ENCODE data around the gene TEAD1.

Gene TEAD1

DNA sequence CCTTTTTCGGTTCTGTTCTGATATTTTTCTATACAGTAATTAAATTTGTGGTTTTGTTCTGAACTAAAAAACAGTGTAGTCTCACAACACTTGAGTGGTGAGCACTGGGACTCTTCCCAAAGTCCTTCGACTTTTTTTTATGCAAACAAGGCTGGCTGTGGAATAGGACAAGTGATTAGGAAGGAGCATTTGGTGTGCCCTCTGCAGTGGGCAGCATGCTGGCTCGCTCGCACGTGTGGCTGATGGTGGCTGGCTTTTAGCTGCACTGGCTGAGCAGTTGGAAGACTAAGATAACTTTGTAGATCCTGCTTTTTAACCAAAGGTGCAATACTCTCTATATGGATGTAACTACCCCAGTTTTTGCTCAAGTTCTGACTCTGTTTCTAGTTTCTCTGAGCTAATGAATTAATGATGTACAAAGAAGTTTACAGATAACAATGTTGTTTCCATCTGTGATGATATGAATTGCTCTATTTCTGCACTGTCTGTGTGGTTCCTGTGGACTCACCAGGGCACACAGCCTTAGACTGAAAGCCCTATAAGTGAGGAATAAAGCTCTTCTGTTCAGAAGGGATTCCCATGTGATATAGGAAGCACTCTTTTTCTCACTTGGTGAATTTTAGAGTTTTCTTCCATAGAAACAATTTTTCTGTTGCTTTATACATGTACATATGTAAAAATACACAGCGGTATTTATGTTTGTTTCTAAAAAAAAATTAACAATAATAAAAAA is 191.8 kb downstream of the TEAD1 start:
- Histone ChIP-seq H3K79me1 (ENCODE audit: low read depth, low read length) (peaks cover 2% of the 10 kb centered on the region), H4K91ac (ENCODE audit: low read depth, low read length, poor library complexity) (no peak overlapping the region), H3K4ac (ENCODE audit: low read length) (no peak overlapping the region), H3K9ac (ENCODE audit: low read depth, low read length, poor library complexity) (no peak overlapping the region), H2BK12ac (ENCODE audit: low read length) (no peak overlapping the region), H2BK120ac (ENCODE audit: low read depth, low read length) (no peak overlapping the region), H2BK5ac (ENCODE audit: low read length) (no peak overlapping the region), H4K8ac (ENCODE audit: low read depth, low read length) (no peak overlapping the region), H3K14ac (ENCODE audit: low read length) (no peak overlapping the region), H3K36me3 (replicated peaks in 1 of 2; ENCODE audit: control insufficient read depth in 2 of 2, insufficient read depth in 2 of 2, low read length in 2 of 2) (peaks cover 0 to 23% of the 10 kb centered on the region in 2 donors), H3K4me1 (ENCODE audit: control insufficient read depth in 2 of 2, insufficient read depth in 1 of 2, low read depth in 1 of 2, low read length in 2 of 2) (peaks cover 28 to 42% of the 10 kb centered on the region in 2 donors), H3K18ac (ENCODE audit: low read length) (peak overlapping the region; percentile 57), H3K23ac (ENCODE audit: low read depth, low read length, poor library complexity) (no peak overlapping the region), H3K4me2 (ENCODE audit: insufficient read depth, low read length, poor library complexity, severe bottlenecking) (no peak overlapping the region), H3K27me3 (ENCODE audit: control insufficient read depth in 3 of 3, insufficient read depth in 3 of 3, low read depth in 1 of 3, low read length in 3 of 3) (no peaks in the 10 kb centered on the region), H3K27ac (replicated peaks; ENCODE audit: low read length) (peak overlapping the region; percentile 57), H3K4me3 (ENCODE audit: low read length in 2 of 2) (no peak overlapping the region), H2AFZ (ENCODE audit: low read length) (no peak overlapping the region), H2AK5ac (ENCODE audit: low read depth, low read length) (no peak overlapping the region), H2BK15ac (ENCODE audit: low read length) (no peak overlapping the region), H3K9me3 (replicated peaks in 1 of 2; ENCODE audit: control insufficient read depth in 2 of 2, insufficient read depth in 1 of 2, low read depth in 1 of 2, low read length in 2 of 2) (no peaks in the 10 kb centered on the region)
- DNase-seq (ENCODE audit: low spot score) = no peak
- no CpG with 5 or more reads among the region's 6 CpGs for WGBS, 2 donors (ENCODE audit: extremely low coverage in 2 of 2, insufficient read length in 2 of 2, insufficient replicate concordance in 1 of 2)

DNA sequence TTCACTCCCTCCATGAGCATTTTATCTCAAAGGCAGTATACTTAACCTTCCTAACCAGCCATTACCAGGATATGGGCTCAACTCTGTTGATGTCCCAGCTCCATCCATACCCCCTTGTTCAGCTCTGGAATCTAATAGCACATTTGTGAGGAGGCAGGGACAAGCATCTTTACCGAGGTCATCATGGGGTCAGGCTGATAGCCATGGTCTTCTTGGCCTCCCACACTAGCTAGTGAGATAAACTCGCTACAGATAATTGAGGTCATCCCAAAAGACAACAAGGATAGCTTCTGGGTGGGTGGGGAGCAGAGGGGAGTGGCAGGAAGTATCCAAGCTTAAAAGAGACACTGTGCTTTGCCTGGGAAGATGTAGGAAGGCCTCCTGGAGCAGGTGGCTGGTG is 193.3 kb downstream of the TEAD1 start:
- Histone ChIP-seq H3K4ac (ENCODE audit: low read length) (no peak overlapping the region), H3K79me1 (ENCODE audit: low read depth, low read length) (peaks cover 2% of the 10 kb centered on the region), H4K91ac (ENCODE audit: low read depth, low read length, poor library complexity) (no peak overlapping the region), H2BK12ac (ENCODE audit: low read length) (no peak overlapping the region), H2AK5ac (ENCODE audit: low read depth, low read length) (no peak overlapping the region), H3K9me3 (replicated peaks in 1 of 2; ENCODE audit: control insufficient read depth in 2 of 2, insufficient read depth in 1 of 2, low read depth in 1 of 2, low read length in 2 of 2) (no peaks in the 10 kb centered on the region), H3K23ac (ENCODE audit: low read depth, low read length, poor library complexity) (no peak overlapping the region), H3K4me2 (ENCODE audit: insufficient read depth, low read length, poor library complexity, severe bottlenecking) (no peak overlapping the region), H3K4me3 (ENCODE audit: low read length in 2 of 2) (no peak overlapping the region), H4K8ac (ENCODE audit: low read depth, low read length) (no peak overlapping the region), H3K36me3 (replicated peaks in 1 of 2; ENCODE audit: control insufficient read depth in 2 of 2, insufficient read depth in 2 of 2, low read length in 2 of 2) (peaks cover 0 to 38% of the 10 kb centered on the region in 2 donors), H3K14ac (ENCODE audit: low read length) (no peak overlapping the region), H3K9ac (ENCODE audit: low read depth, low read length, poor library complexity) (no peak overlapping the region), H2AFZ (ENCODE audit: low read length) (no peak overlapping the region), H2BK5ac (ENCODE audit: low read length) (no peak overlapping the region), H2BK120ac (ENCODE audit: low read depth, low read length) (no peak overlapping the region), H3K27ac (replicated peaks; ENCODE audit: low read length) (no peak overlapping the region), H2BK15ac (ENCODE audit: low read length) (no peak overlapping the region), H3K18ac (ENCODE audit: low read length) (no peak overlapping the region), H3K4me1 (ENCODE audit: control insufficient read depth in 2 of 2, insufficient read depth in 1 of 2, low read depth in 1 of 2, low read length in 2 of 2) (peaks cover 28 to 32% of the 10 kb centered on the region in 2 donors), H3K27me3 (ENCODE audit: control insufficient read depth in 3 of 3, insufficient read depth in 3 of 3, low read depth in 1 of 3, low read length in 3 of 3) (no peaks in the 10 kb centered on the region)
- WGBS, 2 donors (ENCODE audit: extremely low coverage in 2 of 2, insufficient read length in 2 of 2, insufficient replicate concordance in 1 of 2) = no CpG with 5 or more reads among the region's 2 CpGs
- no peak for DNase-seq (ENCODE audit: low spot score)

DNA sequence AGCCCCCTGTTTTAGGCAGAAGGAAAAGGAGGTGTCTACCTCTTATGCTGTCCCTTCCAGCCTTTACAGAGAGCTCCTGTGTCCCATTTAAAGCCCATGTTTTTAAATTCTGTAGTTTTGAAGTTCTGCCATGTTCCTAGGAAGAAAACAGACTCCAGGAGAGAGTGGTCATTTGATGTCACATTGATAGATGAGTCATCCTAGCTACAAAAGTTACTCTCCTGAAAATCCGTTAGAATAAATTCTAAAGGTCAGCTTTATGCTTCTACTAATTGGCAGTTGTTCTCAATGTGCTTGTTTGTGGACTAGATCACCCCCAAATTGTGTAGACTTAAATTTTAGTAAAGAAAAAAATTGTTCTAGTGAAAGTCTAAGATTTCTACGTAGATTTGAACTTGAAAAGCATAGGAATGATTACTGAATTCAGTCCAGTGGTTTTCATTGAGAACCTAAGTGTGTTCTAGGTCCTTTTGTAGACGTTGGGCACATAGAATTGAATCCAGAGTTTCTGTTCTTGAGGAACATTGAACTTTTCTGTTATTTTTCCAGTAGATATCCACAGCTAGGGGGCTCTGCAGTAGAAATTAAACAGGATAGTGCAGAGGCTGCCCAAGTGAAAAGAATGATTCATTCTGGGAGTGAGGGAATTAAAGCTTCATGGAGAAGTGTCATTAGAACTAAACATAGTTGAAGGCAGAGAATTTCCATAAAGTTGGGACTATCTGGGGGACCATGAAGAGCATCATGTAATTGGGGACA is 194.3 kb downstream of the TEAD1 start:
- Histone ChIP-seq H3K4me2 (ENCODE audit: insufficient read depth, low read length, poor library complexity, severe bottlenecking) (no peak overlapping the region), H3K18ac (ENCODE audit: low read length) (no peak overlapping the region), H2BK5ac (ENCODE audit: low read length) (no peak overlapping the region), H3K27me3 (ENCODE audit: control insufficient read depth in 3 of 3, insufficient read depth in 3 of 3, low read depth in 1 of 3, low read length in 3 of 3) (no peaks in the 10 kb centered on the region), H2AFZ (ENCODE audit: low read length) (no peak overlapping the region), H3K14ac (ENCODE audit: low read length) (no peak overlapping the region), H3K4me3 (ENCODE audit: low read length in 2 of 2) (no peak overlapping the region), H3K4ac (ENCODE audit: low read length) (no peak overlapping the region), H3K27ac (replicated peaks; ENCODE audit: low read length) (no peak overlapping the region), H3K79me1 (ENCODE audit: low read depth, low read length) (peaks cover 2% of the 10 kb centered on the region), H2BK12ac (ENCODE audit: low read length) (no peak overlapping the region), H4K91ac (ENCODE audit: low read depth, low read length, poor library complexity) (no peak overlapping the region), H3K9ac (ENCODE audit: low read depth, low read length, poor library complexity) (no peak overlapping the region), H3K23ac (ENCODE audit: low read depth, low read length, poor library complexity) (no peak overlapping the region), H2BK120ac (ENCODE audit: low read depth, low read length) (no peak overlapping the region), H2BK15ac (ENCODE audit: low read length) (no peak overlapping the region), H2AK5ac (ENCODE audit: low read depth, low read length) (no peak overlapping the region), H3K36me3 (replicated peaks in 1 of 2; ENCODE audit: control insufficient read depth in 2 of 2, insufficient read depth in 2 of 2, low read length in 2 of 2) (peaks cover 0 to 43% of the 10 kb centered on the region in 2 donors), H3K4me1 (ENCODE audit: control insufficient read depth in 2 of 2, insufficient read depth in 1 of 2, low read depth in 1 of 2, low read length in 2 of 2) (peaks cover 26 to 34% of the 10 kb centered on the region in 2 donors), H4K8ac (ENCODE audit: low read depth, low read length) (no peak overlapping the region), H3K9me3 (replicated peaks in 1 of 2; ENCODE audit: control insufficient read depth in 2 of 2, insufficient read depth in 1 of 2, low read depth in 1 of 2, low read length in 2 of 2) (no peaks in the 10 kb centered on the region)
- WGBS, 2 donors (ENCODE audit: extremely low coverage in 2 of 2, insufficient read length in 2 of 2, insufficient replicate concordance in 1 of 2) = no CpG with 5 or more reads among the region's 3 CpGs
- no peak for DNase-seq (ENCODE audit: low spot score)

DNA sequence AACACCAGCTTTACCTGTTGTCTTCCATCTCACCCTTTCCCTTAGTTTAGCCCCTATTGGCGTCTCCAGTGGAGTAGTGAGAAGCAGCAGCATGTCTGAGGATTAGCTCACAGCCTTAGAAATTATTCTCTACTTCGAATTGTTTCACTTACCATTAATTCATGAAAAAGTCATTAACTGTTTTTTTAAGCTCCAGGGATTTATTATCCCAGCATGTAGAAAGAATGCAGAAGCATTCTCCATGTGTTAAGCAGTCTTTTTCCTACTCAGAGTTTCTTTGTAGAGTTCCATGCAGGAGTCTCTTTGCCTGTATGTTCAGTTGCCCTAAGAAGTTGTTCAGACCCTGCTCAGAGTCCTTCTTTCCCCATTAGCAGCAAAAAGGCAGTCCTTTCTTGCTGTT is 197.0 kb downstream of the TEAD1 start:
- no peak overlapping the region for H2BK120ac ChIP-seq (ENCODE audit: low read depth, low read length)
- H2BK5ac ChIP-seq (ENCODE audit: low read length) = no peak overlapping the region
- H3K9me3 ChIP-seq (replicated peaks in 1 of 2; ENCODE audit: control insufficient read depth in 2 of 2, insufficient read depth in 1 of 2, low read depth in 1 of 2, low read length in 2 of 2) = no peaks in the 10 kb centered on the region
- no peak for DNase-seq (ENCODE audit: low spot score)
- no peak overlapping the region for H4K91ac ChIP-seq (ENCODE audit: low read depth, low read length, poor library complexity)
- H4K8ac ChIP-seq (ENCODE audit: low read depth, low read length) = no peak overlapping the region
- peaks cover under 1 to 27% of the 10 kb centered on the region in 2 donors for H3K4me1 ChIP-seq (ENCODE audit: control insufficient read depth in 2 of 2, insufficient read depth in 1 of 2, low read depth in 1 of 2, low read length in 2 of 2)
- peaks cover 3 to 59% of the 10 kb centered on the region in 2 donors for H3K36me3 ChIP-seq (replicated peaks in 1 of 2; ENCODE audit: control insufficient read depth in 2 of 2, insufficient read depth in 2 of 2, low read length in 2 of 2)
- no peak overlapping the region for H2BK12ac ChIP-seq (ENCODE audit: low read length)
- no peak overlapping the region for H2BK15ac ChIP-seq (ENCODE audit: low read length)
- H3K4ac ChIP-seq (ENCODE audit: low read length) = no peak overlapping the region
- WGBS, 2 donors (ENCODE audit: extremely low coverage in 2 of 2, insufficient read length in 2 of 2, insufficient replicate concordance in 1 of 2) = no CpG with 5 or more reads among the region's 2 CpGs
- H3K4me2 ChIP-seq (ENCODE audit: insufficient read depth, low read length, poor library complexity, severe bottlenecking) = no peak overlapping the region
- no peak overlapping the region for H3K4me3 ChIP-seq (ENCODE audit: low read length in 2 of 2)
- H2AFZ ChIP-seq (ENCODE audit: low read length) = no peak overlapping the region
- no peak overlapping the region for H3K23ac ChIP-seq (ENCODE audit: low read depth, low read length, poor library complexity)
- H3K27me3 ChIP-seq (ENCODE audit: control insufficient read depth in 3 of 3, insufficient read depth in 3 of 3, low read depth in 1 of 3, low read length in 3 of 3) = no peaks in the 10 kb centered on the region
- peaks cover 2% of the 10 kb centered on the region for H3K79me1 ChIP-seq (ENCODE audit: low read depth, low read length)
- no peak overlapping the region for H3K27ac ChIP-seq (replicated peaks; ENCODE audit: low read length)
- no peak overlapping the region for H2AK5ac ChIP-seq (ENCODE audit: low read depth, low read length)
- H3K14ac ChIP-seq (ENCODE audit: low read length) = no peak overlapping the region
- H3K18ac ChIP-seq (ENCODE audit: low read length) = no peak overlapping the region
- H3K9ac ChIP-seq (ENCODE audit: low read depth, low read length, poor library complexity) = no peak overlapping the region

Measured in neuronal stem cell (in vitro differentiated cells).